WI38 (cell line): Measurements from ENCODE around the gene ZDHHC22.

Experiments used
- H3K4me3 ChIP-seq: 2 replicates; pipeline ENCODE4 v1.5.1; 2011; ENCODE audit warnings: low read depth, mild to moderate bottlenecking, control low read depth, low read length
- CTCF ChIP-seq: IDR thresholded peaks from 2 replicates; pipeline ENCODE4 v1.5.1; 2012; ENCODE audit warnings: low read depth, mild to moderate bottlenecking, control low read depth, low read length

Gene ZDHHC22

GRCh38 chr14:77094672-77095284 is 46.8 kb downstream of the ZDHHC22 start:
- TF ChIP-seq CTCF: peak; percentile 85
- no peak overlapping the region for H3K4me3 ChIP-seq

GRCh38 chr14:77092676-77093075 is 48.9 kb downstream of the ZDHHC22 start:
- H3K4me3 ChIP-seq: no peak overlapping the region
- TF ChIP-seq CTCF: no peak

GRCh38 chr14:77091518-77091917 is 50.1 kb downstream of the ZDHHC22 start:
- TF ChIP-seq CTCF: no peak

GRCh38 chr14:77088645-77089044 is 52.9 kb downstream of the ZDHHC22 start:
- no peak overlapping the region for H3K4me3 ChIP-seq
- TF ChIP-seq CTCF: no peak

More at GRCh38 chr14:77091518-77091917, 50.1 kb downstream of the ZDHHC22 start:
- no peak overlapping the region for H3K4me3 ChIP-seq

- no peak for TF ChIP-seq CTCF
- H3K4me3 ChIP-seq: no peak overlapping the region
These were observed 53.4 kb downstream of the ZDHHC22 start for GRCh38 chr14:77088219-77088618.

GRCh38 chr14:77087631-77088030 is 54.0 kb downstream of the ZDHHC22 start:
- TF ChIP-seq CTCF: no peak
- no peak overlapping the region for H3K4me3 ChIP-seq

- H3K4me3 ChIP-seq: no peak overlapping the region
- no peak for TF ChIP-seq CTCF
These were observed 54.6 kb downstream of the ZDHHC22 start for GRCh38 chr14:77086951-77087350.
